Astrocyte of the cerebellum (primary cell): ENCODE data around the gene MYO1B.

ENCODE experiments used
- DNase-seq: peaks from one replicate; pipeline ENCODE4 v3.0.0-alpha.2; 2011; ENCODE audit warnings: low read depth
- H3K4me3 ChIP-seq: 2 replicates; pipeline ENCODE4 v1.5.1; 2011; ENCODE audit warnings: mild to moderate bottlenecking, low read depth, low read length, moderate library complexity
- in situ Hi-C: cut with HindIII; loops from 2 replicates; pipeline ENCODE4 v1.10.0; 2017; ENCODE audit warnings: low sequenced_read_pairs
- TF ChIP-seq, protein P1 (sequence below): IDR thresholded peaks from 2 replicates; pipeline ENCODE4 v1.5.1; 2012; ENCODE audit warnings: low read length, low read depth, moderate library complexity, mild to moderate bottlenecking; ENCODE audit errors: missing control alignments

Gene MYO1B

DNA sequence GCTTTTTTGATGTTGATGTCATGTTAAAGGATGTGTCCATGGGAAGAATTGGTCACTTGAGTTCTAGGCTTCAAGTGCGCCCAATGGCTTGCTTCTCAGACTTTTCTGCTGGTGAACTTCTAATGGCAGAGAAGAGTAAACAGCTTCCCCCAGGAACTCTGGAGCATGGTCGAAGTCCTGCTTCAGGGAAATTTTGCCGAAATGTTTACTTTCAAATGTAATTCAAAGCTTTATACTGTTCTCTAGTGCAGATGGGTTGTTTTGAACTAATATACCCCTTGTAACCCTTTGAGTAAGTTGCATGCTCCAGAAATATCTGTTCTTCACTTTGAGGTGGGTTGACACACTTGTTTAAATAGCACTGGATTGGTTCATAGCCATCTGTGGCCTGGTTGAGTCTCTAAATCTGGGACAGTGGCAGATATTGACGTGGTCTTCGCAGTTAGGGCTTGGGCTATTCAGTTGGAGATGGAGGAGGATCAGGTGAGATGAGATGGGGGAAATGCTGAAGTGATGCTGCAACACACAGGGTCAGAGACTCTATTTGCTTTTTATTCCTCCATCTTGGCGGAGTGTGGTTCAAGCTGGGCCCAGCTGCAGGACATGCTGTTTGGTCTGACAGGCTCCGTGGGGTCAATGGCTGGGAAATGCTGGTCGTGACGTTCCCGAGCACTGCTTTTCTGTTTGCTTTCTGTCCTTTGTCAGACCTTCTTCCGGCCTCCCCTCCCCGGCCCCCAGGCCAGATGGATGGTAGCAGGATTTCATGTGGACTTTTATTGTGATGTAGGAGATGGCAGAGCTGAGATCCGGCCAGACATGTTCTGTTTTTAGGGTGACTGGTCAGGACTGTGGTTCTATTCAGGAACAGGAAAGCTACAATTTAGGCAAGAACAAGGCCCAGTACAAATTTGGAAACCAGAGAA is 35.9 kb downstream of the MYO1B start:
- in situ Hi-C loops = no loop called here
- H3K4me3 ChIP-seq = no peak overlapping the region
- no peak for DNase-seq
- TF ChIP-seq, protein P1, sequence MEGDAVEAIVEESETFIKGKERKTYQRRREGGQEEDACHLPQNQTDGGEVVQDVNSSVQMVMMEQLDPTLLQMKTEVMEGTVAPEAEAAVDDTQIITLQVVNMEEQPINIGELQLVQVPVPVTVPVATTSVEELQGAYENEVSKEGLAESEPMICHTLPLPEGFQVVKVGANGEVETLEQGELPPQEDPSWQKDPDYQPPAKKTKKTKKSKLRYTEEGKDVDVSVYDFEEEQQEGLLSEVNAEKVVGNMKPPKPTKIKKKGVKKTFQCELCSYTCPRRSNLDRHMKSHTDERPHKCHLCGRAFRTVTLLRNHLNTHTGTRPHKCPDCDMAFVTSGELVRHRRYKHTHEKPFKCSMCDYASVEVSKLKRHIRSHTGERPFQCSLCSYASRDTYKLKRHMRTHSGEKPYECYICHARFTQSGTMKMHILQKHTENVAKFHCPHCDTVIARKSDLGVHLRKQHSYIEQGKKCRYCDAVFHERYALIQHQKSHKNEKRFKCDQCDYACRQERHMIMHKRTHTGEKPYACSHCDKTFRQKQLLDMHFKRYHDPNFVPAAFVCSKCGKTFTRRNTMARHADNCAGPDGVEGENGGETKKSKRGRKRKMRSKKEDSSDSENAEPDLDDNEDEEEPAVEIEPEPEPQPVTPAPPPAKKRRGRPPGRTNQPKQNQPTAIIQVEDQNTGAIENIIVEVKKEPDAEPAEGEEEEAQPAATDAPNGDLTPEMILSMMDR = no peak

DNA sequence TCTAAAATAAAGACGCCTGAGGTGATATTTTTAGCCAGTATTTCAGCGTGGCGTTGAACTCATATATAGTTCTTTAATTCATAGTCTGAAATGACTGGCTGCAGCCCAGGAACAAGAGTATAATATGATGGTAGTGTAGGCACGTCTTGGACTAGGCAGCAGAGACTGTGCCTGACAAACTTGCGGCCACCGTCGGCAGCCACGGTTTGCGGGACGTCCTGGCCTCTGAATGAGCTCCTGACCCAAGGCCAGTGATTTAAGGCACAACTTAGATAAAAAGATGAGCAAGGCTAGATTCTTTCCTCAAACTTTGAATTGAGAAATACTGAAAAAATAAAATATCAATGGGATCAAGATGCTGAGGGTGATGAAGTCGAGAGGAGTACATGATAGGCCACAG is 40.0 kb downstream of the MYO1B start:
- TF ChIP-seq, protein P1 = no peak
- DNase-seq = no peak
- in situ Hi-C loops = no loop called here
- no peak overlapping the region for H3K4me3 ChIP-seq

DNA sequence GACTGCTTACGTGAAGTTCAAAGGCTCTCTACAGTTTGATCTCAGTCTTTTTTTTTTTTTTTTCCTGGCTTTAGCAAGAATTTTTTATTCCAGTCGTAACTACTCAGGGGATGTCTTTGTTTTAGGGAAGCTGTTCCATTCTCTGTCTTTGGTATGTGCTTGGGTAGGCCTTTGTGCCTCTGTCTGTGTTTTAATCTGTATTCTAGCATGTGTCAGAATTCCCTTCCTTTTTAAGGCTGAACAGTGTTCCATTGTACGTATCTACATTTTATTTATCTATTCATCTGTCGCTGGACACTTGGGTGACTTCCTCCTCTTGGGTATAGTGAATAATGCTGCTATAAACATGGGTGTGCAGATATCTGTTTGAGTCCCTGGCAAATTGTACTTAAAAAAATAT is 42.6 kb downstream of the MYO1B start:
- DNase-seq = no peak
- TF ChIP-seq, protein P1 = no peak
- no peak overlapping the region for H3K4me3 ChIP-seq
- in situ Hi-C loops = no loop called here

DNA sequence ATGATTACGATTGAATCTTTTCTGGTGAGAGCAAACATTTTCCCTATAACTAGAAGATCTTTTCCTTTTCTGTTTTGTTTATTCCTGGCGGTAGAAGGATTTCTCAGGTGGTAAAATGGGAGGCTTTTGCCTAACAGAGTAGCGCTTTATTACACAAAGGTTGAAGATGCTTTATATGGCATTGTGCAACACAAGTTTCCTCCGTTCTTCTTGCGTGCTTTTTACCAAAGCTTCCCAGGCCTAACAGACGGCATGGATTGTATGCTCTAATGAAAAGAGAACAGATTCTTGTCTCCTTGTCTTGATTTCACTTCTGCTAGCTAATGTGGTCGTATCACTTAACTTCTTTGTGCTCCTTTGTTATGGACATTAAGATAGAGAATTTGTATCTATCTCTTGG is 43.8 kb downstream of the MYO1B start:
- DNase-seq = no peak
- TF ChIP-seq, protein P1 = no peak
- in situ Hi-C loops = no loop called here
- H3K4me3 ChIP-seq = no peak overlapping the region

DNA sequence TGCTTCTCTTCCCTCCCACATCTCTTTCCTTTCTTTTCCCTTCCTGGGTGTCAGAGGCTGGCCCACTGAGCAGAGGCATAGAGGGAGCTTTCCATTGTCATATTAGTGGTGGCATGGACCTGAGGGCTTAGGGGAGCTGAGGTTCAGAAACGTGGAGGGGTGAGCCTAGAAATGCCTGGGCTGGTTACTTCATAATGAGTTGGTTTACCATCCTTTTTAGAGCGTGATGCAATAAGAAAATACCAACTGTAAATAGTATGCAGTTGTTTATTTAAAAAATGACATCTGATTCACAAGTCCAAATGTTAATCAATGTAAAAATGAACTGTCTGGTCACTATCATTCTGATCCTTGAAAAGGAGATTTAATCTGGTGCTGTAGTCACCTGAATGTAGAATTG is 46.3 kb downstream of the MYO1B start:
- in situ Hi-C loops = no loop called here
- TF ChIP-seq, protein P1 = no peak
- no peak for DNase-seq
- H3K4me3 ChIP-seq = no peak overlapping the region

DNA sequence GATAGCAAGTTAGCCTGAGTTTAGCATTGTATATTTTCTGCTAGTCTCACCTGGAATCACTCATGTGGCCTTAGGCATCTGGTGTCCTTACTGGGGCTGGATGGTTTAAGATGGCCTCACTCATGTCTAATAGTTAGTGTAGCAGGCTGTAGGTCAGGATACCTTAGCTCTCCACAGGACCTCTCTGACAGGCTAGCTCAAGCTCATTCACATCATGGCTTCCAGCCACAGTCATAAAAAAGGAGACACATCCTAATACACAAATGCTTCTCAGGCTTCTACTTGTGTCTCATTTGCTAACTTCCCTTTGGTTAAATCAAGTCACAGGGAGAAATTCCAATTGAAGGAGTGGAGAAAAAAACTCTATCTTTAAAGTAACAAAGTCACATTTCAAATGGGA is 47.7 kb downstream of the MYO1B start:
- in situ Hi-C loops = no loop called here
- DNase-seq = no peak
- TF ChIP-seq, protein P1 = no peak
- no peak overlapping the region for H3K4me3 ChIP-seq

DNA sequence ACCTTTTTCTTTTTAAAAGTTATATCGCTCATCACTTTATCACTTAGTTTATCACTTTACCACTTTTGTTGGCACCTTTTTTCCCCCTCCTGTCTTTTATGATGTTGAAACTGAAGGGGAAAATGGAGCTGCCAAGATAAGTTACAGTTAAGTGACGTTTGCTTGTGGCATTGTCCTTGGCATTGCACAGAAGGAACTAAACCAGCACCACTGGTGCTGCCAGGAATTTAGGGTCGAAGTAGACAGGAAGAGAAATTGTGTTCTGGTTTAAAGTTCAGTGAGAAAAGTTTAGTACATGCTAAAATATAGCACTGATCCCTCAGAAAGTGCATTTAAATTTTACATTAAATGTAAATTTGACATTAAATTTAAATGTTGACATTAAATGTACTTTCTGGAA is 49.9 kb downstream of the MYO1B start:
- in situ Hi-C loops = no loop called here
- no peak overlapping the region for H3K4me3 ChIP-seq
- DNase-seq = no peak
- TF ChIP-seq, protein P1 = no peak
